GM13976 (cell line): ENCODE results near the gene SDF4.

Source experiments
- DNase-seq: peaks from one replicate; pipeline ENCODE4 v3.0.0; 2012; ENCODE audit warnings: low spot score
- CTCF ChIP-seq: IDR thresholded peaks from 2 replicates; pipeline ENCODE4 v1.5.1; 2012; ENCODE audit warnings: borderline replicate concordance, mild to moderate bottlenecking; ENCODE audit not compliant: insufficient read depth; ENCODE audit errors: extremely low read depth, missing control alignments, control extremely low read depth
- in situ Hi-C: fragments of 300-500 bp; cut with MboI; formaldehyde crosslinking; loops from one replicate; pipeline ENCODE4 v1.12.0; 2022; ENCODE audit warnings: low sequenced_read_pairs, mixed read lengths, inconsistent platforms; ENCODE audit not compliant: unreplicated experiment

SDF4 gene

GRCh38 chr1:1234180-1234808, 2.5 kb upstream of the SDF4 start:
- TF ChIP-seq CTCF = no peak
- no peak for DNase-seq
- in situ Hi-C loops = no loop called here

GRCh38 chr1:1233567-1233892, 1.7 kb upstream of the SDF4 start:
- no peak for DNase-seq
- TF ChIP-seq CTCF = no peak
- in situ Hi-C loops = no loop called here

- DNase-seq = no peak
- in situ Hi-C loops = no loop called here
- TF ChIP-seq CTCF = no peak
These were observed 1.2 kb upstream of the SDF4 start for GRCh38 chr1:1232796-1233566.

DNA sequence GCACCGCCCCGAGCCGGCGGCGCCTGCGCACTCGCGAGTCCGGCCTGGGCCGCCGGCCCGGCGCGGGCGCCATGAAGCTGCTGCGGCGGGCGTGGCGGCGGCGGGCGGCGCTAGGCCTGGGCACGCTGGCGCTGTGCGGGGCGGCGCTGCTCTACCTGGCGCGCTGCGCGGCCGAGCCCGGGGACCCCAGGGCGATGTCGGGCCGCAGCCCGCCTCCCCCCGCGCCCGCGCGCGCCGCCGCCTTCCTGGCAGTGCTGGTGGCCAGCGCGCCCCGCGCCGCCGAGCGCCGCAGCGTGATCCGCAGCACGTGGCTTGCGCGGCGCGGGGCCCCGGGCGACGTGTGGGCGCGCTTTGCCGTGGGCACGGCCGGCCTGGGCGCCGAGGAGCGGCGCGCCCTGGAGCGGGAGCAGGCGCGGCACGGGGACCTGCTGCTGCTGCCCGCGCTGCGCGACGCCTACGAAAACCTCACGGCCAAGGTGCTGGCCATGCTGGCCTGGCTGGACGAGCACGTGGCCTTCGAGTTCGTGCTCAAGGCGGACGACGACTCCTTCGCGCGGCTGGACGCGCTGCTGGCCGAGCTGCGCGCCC, 501 bp upstream of the SDF4 start, which contains the start of gene B3GALT6:
B3GALT6 (plus strand) TSS at position 30 of the 588 bp plus-strand sequence; CDS start at position 72, 42 bp downstream.
- no peak for TF ChIP-seq CTCF
- DNase-seq = no peak
- in situ Hi-C loops = no loop called here

- DNase-seq = no peak
- in situ Hi-C loops = no loop called here
- TF ChIP-seq CTCF = no peak
These were observed 973 bp downstream of the SDF4 start for GRCh38 chr1:1230656-1231399.

DNA sequence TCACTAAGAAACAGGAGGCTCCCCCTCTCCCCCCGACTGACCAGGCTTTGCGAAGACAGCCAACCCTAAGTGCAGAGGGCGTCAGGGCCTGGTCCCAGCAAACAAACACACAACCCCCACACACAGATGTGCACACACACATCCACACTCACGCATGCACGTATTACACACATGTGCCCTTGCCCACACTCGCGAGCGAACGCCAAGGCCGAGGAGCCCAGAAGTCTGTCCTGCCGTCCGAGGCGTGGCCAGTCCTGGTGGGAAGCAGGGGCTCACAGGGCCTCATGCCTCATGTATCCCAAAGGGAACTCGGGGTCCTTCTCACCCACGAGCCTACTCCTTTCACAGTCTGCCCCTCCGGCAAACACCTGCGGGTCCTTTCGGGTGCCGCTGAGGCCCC, 2.0 kb downstream of the SDF4 start:
- DNase-seq = no peak
- in situ Hi-C loops = no loop called here
- TF ChIP-seq CTCF = no peak
